Measurements from ENCODE around the gene GSTCD.

The GSTCD gene

DNA sequence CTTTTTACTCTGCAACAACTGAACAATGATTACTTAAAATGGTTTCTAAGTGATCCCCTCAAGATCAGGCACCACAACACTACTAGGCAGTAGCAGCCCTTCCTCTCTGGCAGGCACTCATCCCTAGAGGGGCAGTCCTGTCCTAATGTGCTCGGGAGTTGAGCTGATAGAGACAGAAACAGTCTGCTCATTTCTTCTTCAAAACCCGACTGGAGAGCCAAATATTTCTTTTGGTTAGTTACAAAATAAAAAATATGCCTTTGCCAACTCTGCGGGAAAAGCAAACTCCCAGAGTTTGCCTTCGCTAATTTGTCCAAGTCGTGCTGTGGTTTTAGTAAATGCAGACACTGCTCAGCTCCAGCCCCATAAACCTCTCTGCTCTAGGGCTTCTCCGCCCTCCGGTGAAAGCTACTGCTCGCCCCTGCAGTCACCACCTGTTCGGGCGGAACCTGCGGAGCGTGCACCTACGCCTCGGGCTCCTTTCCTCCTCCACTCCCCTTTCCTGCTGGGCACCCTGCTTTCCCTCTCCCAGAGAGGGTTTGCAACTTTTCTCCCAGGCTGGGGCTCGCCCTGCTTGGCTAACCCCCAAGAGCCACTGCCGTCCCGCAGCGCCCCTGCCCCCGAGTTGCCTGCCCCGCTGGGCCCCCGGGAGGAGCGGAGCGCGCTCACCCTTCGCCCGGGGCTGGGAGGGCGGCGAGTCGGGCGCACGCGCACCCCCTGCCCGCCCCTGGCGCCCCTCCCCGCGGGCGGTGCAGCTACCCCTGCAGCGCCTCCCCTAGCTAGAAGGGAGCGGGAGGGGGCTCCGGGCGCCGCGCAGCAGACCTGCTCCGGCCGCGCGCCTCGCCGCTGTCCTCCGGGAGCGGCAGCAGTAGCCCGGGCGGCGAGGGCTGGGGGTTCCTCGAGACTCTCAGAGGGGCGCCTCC is 186.3 kb downstream of the GSTCD start, which contains the start of gene NPNT:
Gene NPNT (plus strand): TSS at position 812 of the 923 bp plus-strand sequence. CDS start 182 bp downstream, outside the sequence.
- DNase-seq, result no peak

DNA sequence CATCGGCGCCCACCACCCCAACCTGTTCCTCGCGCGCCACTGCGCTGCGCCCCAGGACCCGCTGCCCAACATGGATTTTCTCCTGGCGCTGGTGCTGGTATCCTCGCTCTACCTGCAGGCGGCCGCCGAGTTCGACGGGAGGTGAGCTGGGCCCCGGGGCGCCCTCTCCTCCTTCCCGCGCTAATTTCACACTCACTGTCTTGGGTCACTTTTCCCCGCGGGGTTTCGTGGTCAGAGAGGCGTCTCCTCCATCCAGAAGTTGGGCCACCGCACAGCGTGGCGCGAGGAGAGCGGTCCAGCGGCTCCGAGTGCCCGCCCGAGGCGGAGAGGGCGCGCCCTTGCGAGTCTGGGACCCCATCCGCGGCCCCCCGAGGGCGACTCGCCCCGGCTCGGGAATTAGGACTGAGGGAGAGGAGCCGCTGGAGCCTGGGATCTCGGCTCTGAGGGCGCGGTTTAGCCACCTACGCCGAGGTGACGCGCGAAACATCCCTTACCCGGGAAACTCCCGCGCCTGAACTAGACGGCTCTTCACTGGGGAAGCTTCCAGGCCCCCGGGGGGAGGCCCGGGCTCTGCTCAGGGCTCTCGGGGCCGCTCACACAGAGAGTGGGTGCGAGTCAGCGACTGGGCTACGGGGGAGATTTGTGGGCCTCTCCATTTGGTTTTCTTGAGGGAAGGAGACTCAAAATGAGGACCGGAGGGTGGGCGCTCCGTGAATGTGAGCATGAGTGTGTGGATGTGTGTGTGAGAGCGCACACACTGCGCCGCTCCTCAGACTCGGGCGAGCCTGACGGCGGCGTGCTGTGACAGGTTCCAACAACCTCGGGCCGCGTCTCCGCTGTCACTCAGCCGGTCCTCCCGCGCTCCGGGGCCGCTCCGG is 187.2 kb downstream of the GSTCD start:
- no peak for DNase-seq

DNA sequence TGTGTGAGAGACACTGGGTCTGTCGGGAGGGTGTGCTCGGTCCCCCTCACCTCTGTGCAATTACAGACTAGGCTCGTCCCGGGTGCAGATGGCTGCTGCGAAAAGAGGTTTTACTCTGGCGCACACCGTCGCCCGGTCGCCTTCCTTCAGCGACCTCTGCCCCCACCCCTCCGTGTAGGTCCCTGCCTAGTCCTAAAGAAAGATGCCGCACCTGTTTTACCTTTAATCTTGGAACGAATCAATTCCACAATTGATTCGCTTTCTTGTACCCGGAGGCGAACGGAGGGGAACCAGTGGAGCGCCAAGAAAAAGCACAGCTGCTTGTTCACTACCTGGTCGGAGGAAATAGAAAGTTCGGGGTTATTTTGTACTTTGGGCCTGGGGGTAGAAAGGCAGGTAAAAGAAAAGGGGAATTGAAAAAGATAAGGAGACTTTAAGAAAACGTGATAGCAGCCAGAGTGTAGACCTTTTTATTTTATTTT is 187.9 kb downstream of the GSTCD start:
- DNase-seq, result no peak
